Activated CD4-positive, CD25-positive, alpha-beta regulatory T cell (primary cell): Measurements from ENCODE around the gene HTR1D.

ENCODE experiments used
- DNase-seq, 4 experiments: peaks; one replicate each; lab custom pipeline; 2025; lab: John Stamatoyannopoulos, UW

HTR1D gene

GRCh38 chr1:23150125-23150524 is 67.2 kb downstream of the HTR1D start:
- no peak for DNase-seq

GRCh38 chr1:23149114-23149513 is 68.2 kb downstream of the HTR1D start:
- no peak for DNase-seq

GRCh38 chr1:23148084-23148483 is 69.2 kb downstream of the HTR1D start:
- no peak for DNase-seq
